22Rv1 (cell line): ENCODE results near the gene BCAS4.
A peak's percentile ranks its signal among the peaks of the same experiment; 100 is the strongest.

ENCODE experiments used
- H3K27ac ChIP-seq: fragments of 450-650 bp; 2 replicates; pipeline ENCODE4 v1.5.1; 2017
- CTCF ChIP-seq: fragments of 450-650 bp; IDR thresholded peaks from 2 replicates; pipeline ENCODE4 v1.5.1; 2017; ENCODE audit warnings: mild to moderate bottlenecking
- ZFX ChIP-seq: fragments of 450-650 bp; IDR thresholded peaks from 2 replicates; pipeline ENCODE4 v1.6.1; 2017; ENCODE audit warnings: antibody characterized with exemption, borderline replicate concordance

BCAS4 gene

DNA sequence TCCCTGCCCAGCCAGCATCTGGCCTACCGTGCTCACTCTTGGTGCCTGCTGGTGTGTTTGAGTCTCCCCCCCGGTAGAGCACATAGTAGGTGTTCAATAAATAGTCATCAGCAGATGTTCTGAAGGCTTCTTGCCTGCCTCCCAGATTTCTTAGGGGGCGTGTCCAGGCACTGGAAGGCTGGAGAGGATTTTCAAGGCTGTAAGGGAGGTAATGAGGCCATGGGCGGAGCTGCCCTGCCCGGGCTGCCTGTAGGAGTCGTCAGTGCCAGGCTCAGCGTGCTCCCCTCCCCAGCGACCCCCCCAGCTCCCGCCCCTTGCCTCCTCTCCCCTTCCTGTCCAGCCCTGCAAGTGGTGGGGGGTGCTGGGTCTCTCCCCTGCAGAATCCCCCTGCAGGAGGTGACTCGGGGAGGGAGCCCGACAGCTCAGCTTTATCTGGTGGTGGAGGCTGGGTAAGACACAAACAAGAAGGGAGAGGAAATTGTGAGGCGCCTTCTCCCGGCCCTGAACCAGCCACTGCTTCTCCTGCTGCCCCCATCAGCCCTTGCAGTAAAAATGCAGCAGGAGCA lies 55.9 kb downstream of the BCAS4 start:
- TF ChIP-seq CTCF (no peak), ZFX (no peak)
- no peak overlapping the region for H3K27ac ChIP-seq

DNA sequence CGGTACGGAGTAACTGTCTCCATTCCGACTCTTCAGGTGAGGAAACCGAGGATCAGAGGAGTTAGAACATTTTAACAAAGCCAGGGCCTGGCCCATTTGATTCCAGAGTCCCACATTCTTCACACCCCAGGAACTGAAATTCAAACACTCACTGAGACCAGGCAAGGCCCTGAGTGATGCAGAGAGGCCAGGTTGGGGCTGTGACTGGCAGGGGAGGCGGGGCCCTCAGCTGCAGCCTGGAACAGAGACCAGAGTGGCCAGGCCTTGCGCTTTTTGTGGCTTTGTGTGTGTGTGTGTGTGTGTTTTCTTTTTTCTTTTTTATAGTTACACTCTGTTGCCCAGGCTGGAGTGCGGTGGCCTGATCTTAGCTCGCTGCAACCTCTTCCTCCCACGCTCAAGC lies 57.2 kb downstream of the BCAS4 start:
- no peak overlapping the region for H3K27ac ChIP-seq
- TF ChIP-seq CTCF (no peak), ZFX (no peak)

DNA sequence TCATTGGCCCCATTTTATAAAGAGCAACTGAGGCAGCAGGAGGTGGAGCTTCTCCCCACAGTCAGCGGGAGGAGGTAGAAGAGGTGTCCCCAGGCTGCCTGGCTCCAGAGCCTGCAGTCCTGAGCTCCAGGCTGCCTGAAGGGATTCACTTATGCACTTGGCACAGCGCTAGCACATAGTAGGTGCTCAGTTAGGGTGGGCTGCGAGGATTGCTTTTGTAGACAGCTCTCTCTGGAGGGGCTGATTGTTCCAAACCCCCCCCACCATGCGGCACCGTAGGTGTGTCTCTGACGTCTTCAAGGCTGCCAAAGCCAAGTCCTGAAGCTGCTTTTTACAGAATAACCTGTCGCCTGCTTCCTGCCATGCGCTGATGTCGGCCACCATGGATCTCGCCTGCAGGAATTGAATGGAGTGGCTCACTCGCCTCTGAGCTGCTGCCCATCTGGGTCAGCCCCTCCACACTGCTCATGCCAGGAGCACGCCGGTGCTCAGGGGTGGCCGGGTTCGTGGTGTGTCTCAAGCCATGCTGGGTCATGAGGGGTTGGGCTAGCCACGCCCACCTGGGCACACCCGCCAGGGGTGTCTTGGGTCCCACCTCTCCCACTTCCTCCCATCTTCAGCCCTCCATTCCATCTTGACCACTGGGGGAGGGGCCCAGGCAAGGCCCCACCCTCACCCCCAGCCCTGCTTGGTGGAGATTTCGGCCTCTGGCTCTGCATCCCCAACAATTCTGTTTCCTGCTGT lies 59.8 kb downstream of the BCAS4 start:
- H3K27ac ChIP-seq = no peak overlapping the region

DNA sequence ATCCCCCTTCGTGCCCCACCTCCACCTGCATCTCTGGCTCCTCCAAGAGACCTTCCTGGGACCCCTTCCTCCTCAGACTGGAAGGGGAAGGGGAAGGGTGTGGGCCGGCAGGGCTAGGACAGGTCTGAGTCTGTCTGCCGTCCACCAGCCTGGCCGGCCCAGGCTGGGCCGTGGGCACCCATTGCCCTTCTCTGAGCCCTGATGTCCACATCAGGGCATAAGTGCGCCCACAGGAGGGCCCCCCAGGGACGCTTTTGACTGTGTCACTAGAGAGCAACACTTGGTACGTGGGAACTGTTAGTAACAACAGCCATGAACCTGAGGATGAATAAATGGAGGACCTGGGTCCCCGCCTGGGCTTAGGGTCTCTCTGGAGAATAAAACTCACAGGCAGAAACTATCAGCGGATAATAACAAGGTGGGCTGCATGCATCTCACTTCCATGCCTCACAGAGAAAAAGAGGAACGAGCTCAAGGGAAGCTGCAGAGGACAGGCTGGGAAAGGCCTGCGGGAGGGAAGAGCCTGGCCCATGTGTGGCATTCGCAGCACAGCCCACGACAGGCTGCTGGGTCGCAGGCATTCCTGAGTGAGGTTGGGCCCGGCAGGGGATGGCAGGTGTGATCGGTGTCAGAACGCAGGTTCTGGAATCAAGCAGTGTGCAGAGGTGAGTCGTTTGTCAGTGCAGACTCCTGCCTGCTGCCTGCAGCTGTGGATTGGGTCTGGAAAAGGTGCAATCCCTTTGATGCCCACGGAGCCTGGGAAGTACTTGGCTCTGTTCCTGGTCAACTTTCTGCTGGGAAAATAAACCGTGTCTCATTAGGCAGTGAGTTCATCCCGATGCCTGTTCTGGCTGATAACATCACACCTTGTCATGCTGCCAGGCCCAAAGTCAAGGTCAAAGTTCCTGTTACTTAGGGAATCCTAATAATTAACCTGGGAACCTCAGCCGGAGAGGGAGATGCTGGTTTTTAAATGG lies 60.9 kb downstream of the BCAS4 start:
- TF ChIP-seq CTCF (no peak), ZFX (no peak)
- peak overlapping the region; percentile 63 for H3K27ac ChIP-seq

More for the DNA sequence above, 59.8 kb downstream of the BCAS4 start:
- no peak for TF ChIP-seq ZFX
- no peak for TF ChIP-seq CTCF

DNA sequence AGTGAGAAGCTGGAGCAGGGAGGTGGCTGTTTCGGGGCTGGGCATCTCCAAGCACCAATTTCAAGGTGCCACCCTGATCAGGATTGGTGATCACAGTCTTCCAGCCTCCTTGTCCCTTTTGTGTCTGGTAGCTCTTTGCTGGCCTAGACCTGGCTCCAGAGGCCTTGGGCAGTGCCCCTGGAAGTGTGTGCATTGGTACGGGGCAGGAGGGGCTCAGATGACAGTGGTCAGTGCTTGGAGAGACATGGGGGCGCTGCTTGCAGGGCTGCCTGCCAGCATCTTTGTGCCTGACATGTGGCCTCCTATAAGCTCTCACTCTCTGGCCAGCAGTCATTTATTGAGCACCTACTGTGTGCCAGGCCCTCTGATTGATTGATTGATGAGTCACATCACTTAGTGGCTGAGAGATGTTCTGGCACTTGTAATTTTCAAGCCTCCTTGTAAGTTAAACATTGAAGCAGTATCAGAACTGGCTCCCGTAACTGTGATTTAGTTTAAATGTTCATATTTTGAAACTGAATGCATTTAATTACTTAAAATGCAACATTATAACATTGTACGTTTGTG lies 61.7 kb downstream of the BCAS4 start:
- H3K27ac ChIP-seq = peak overlapping the region; percentile 63
- TF ChIP-seq CTCF (no peak), ZFX (no peak)

- H3K27ac ChIP-seq = no peak overlapping the region
- TF ChIP-seq CTCF (no peak), ZFX (no peak)
Observed at GRCh38 chr20:50857348-50857747, 62.5 kb downstream of the BCAS4 start.
